Fibroblast of skin of scalp (primary cell): ENCODE results near the gene PPP1R27.

Experiments used
- DNase-seq: peaks from one replicate; pipeline ENCODE4 v3.0.0-alpha.2; 2013

The PPP1R27 gene

GRCh38 chr17:81803728-81804558 is 30.9 kb downstream of the PPP1R27 start, which contains the start of gene GCGR:
GCGR (plus strand) TSS chr17:81804150; CDS start chr17:81809019, 4,869 bp downstream.
- no peak for DNase-seq

GRCh38 chr17:81802856-81803643 is 31.8 kb downstream of the PPP1R27 start:
- no peak for DNase-seq

GRCh38 chr17:81802048-81802758 is 32.6 kb downstream of the PPP1R27 start:
- no peak for DNase-seq

- no peak for DNase-seq
Observed at GRCh38 chr17:81801327-81801726, 33.5 kb downstream of the PPP1R27 start.

GRCh38 chr17:81794509-81794908 is 40.3 kb downstream of the PPP1R27 start:
- DNase-seq, result no peak

- no peak for DNase-seq
Observed at GRCh38 chr17:81794074-81794476, 40.8 kb downstream of the PPP1R27 start.

- no peak for DNase-seq
Observed at GRCh38 chr17:81792675-81793615, 41.9 kb downstream of the PPP1R27 start.
